Panc1 (cell line): ENCODE measurements around the gene SH3PXD2A. TPM values are rescaled to one million over a fixed set of nuclear protein-coding genes. Genes with fewer than 3 reads are reported as not detected.

Source experiments
- ATAC-seq: fragments of 200-7000 bp; cut with Tn5 transposase; 2 replicates; pipeline ENCODE4 v1.9.1; 2020; ENCODE audit warnings: mild to moderate bottlenecking, moderate library complexity
- BruUV-seq: library from RNA; stranded (reverse); fragments of 400-500 nt; replicated peaks from 2 replicates; lab custom pipeline; 2021; lab: Mats Ljungman, UMichigan
- CTCF ChIA-PET: fragments of 300-600 bp; sonication (Branson Sonifier 250); formaldehyde crosslinking; loops from one replicate; lab custom pipeline; 2022; ENCODE audit warnings: antibody characterized with exemption; lab: Charles Lee
- POLR2A ChIA-PET: fragments of 300-600 bp; sonication (Branson Sonifier 250); formaldehyde crosslinking; loops from one replicate; lab custom pipeline; 2022; ENCODE audit warnings: antibody characterized with exemption; lab: Charles Lee
- DNase-seq: peaks from one replicate; pipeline ENCODE4 v3.0.0-alpha.2; 2010; ENCODE audit warnings: low read depth, low spot score
- H3K27ac ChIP-seq: 2 replicates; pipeline ENCODE4 v1.5.1; 2011; ENCODE audit warnings: mild to moderate bottlenecking, low read length, inconsistent platforms
- H3K27me3 ChIP-seq: fragments of 200-500 bp; sonication (Bioruptor generic); 2 replicates; pipeline ENCODE4 v1.6.0; 2014; ENCODE audit warnings: low read length, inconsistent platforms; ENCODE audit not compliant: control insufficient read depth, insufficient read depth
- H3K36me3 ChIP-seq: fragments of 200-500 bp; sonication (Bioruptor generic); 2 replicates; pipeline ENCODE4 v1.5.1; 2014; ENCODE audit warnings: inconsistent platforms, mild to moderate bottlenecking, low read length, moderate library complexity; ENCODE audit not compliant: control insufficient read depth, insufficient read depth
- H3K4me1 ChIP-seq: 2 replicates; pipeline ENCODE4 v1.5.1; 2011; ENCODE audit warnings: inconsistent platforms, mild to moderate bottlenecking, low read length, moderate library complexity; ENCODE audit not compliant: control insufficient read depth, insufficient read depth
- H3K4me3 ChIP-seq, 2 experiments: 2 replicates each; pipeline ENCODE4 v1.5.1; 2011 to 2012; ENCODE audit warnings: low read depth in 2 of 2, low read length in 2 of 2, mild to moderate bottlenecking in 2 of 2, inconsistent platforms in 1 of 2, moderate library complexity in 1 of 2
- H3K9me3 ChIP-seq: fragments of 200-500 bp; sonication (Bioruptor generic); 2 replicates; pipeline ENCODE4 v1.5.1; 2014; ENCODE audit warnings: low read depth, mild to moderate bottlenecking, inconsistent platforms, low read length, moderate library complexity; ENCODE audit not compliant: control insufficient read depth, insufficient read depth
- CTCF ChIP-seq: fragments of 450-650 bp; IDR thresholded peaks from 2 replicates; pipeline ENCODE4 v1.5.1; 2017; ENCODE audit warnings: mild to moderate bottlenecking
- POLR2AphosphoS5 ChIP-seq: IDR thresholded peaks from 2 replicates; pipeline ENCODE4 v1.6.1; 2012; ENCODE audit warnings: mild to moderate bottlenecking, low read depth, low read length, moderate library complexity
- REST ChIP-seq, 2 experiments: IDR thresholded peaks; 2 replicates each; pipeline ENCODE4 v1.6.1; 2011 to 2012; ENCODE audit warnings: low read depth in 2 of 2, control low read depth in 1 of 2, low read length in 1 of 2, mild to moderate bottlenecking in 1 of 2, moderate library complexity in 1 of 2; ENCODE audit not compliant: insufficient read depth in 1 of 2
- SIN3A ChIP-seq: IDR thresholded peaks from 2 replicates; pipeline ENCODE4 v1.6.1; 2012; ENCODE audit warnings: low read depth, mild to moderate bottlenecking, low read length, moderate library complexity, borderline replicate concordance; ENCODE audit not compliant: insufficient read depth
- TCF7L2 ChIP-seq: IDR thresholded peaks from 2 replicates; pipeline ENCODE4 v1.6.1; 2011; ENCODE audit warnings: mild to moderate bottlenecking, low read depth, low read length, inconsistent platforms
- in situ Hi-C: cut with HindIII; loops from 2 replicates; pipeline ENCODE4 v1.10.0; 2016; ENCODE audit warnings: low sequenced_read_pairs, low pct_unique_long_range_greater_than_20kb
- intact Hi-C: fragments of 100-400 bp; cut with micrococcal nuclease; formaldehyde crosslinking; loops from one replicate; pipeline ENCODE4 v1.10.0; 2022; ENCODE audit not compliant: unreplicated experiment
- total RNA-seq: library from RNA; stranded (reverse); gene quantifications from one replicate; pipeline ENCODE4 v1.2.1, GENCODE V29; 2021; ENCODE audit not compliant: unreplicated experiment

The SH3PXD2A gene
- total RNA-seq, 1 experiment from 2014 or later = 5.7 TPM

GRCh38 chr10:103580430-103580829, 274.9 kb downstream of the SH3PXD2A start:
- intact Hi-C loops (no loop called here), in situ Hi-C loops (no loop called here)
- Histone ChIP-seq H3K27ac (no peak overlapping the region), H3K27me3 (no peaks in the 10 kb centered on the region; the same call in 1 of the 2 replicates), H3K9me3 (no peaks in the 10 kb centered on the region), H3K4me1 (peaks cover 6% of the 10 kb centered on the region; the same call in 1 of the 2 replicates), H3K4me3 (no peak overlapping the region), H3K36me3 (no peaks in the 10 kb centered on the region)
- DNase-seq (no peak), ATAC-seq (no peak)
- no peak for TF ChIP-seq TCF7L2
- no peak for TF ChIP-seq POLR2AphosphoS5
- TF ChIP-seq CTCF = no peak
- TF ChIP-seq SIN3A = no peak
- no peak for TF ChIP-seq REST (IDR thresholded peaks at IDR 0.05; ENCODE audit: insufficient read depth in 1 of 2, low read depth in 2 of 2, low read length in 1 of 2)
- POLR2A ChIA-PET = no interaction called here
- CTCF ChIA-PET = no interaction called here
- BruUV-seq = no TSS peak

GRCh38 chr10:103580011-103580410, 275.4 kb downstream of the SH3PXD2A start:
- TF ChIP-seq POLR2AphosphoS5 (no peak), SIN3A (no peak), TCF7L2 (no peak), CTCF (no peak), REST (IDR thresholded peaks at IDR 0.05; ENCODE audit: insufficient read depth in 1 of 2, low read depth in 2 of 2, low read length in 1 of 2) (no peak)
- no TSS peak for BruUV-seq
- POLR2A ChIA-PET = no interaction called here

More at GRCh38 chr10:103580011-103580410, 275.4 kb downstream of the SH3PXD2A start:
- Histone ChIP-seq H3K36me3 (no peaks in the 10 kb centered on the region), H3K4me3 (no peak overlapping the region), H3K9me3 (no peaks in the 10 kb centered on the region), H3K4me1 (peaks cover 6% of the 10 kb centered on the region; the same call in 1 of the 2 replicates), H3K27me3 (no peaks in the 10 kb centered on the region; the same call in 1 of the 2 replicates), H3K27ac (no peak overlapping the region)
- in situ Hi-C loops (no loop called here), intact Hi-C loops (no loop called here)
- CTCF ChIA-PET = no interaction called here
- DNase-seq (no peak), ATAC-seq (no peak)
